Mucosa of descending colon (tissue), 3 donors: ENCODE data around the gene ELL. TPM values are rescaled to one million over a fixed set of nuclear protein-coding genes. Genes with fewer than 3 reads are reported as not detected.

Experiments used
- ATAC-seq: fragments of 200-7000 bp; cut with Tn5 transposase; one replicate; pipeline ENCODE4 v1.9.1; 2020; ENCODE audit warnings: mild to moderate bottlenecking, moderate library complexity
- DNase-seq, 3 donors: peaks; one replicate each; pipeline ENCODE4 v3.0.0-alpha.2; 2020
- H3K36me3 ChIP-seq: fragments of 200-600 bp; one replicate; pipeline ENCODE4 v1.8.0; 2021; ENCODE audit warnings: low read depth, mild to moderate bottlenecking
- H3K4me1 ChIP-seq: fragments of 200-600 bp; one replicate; pipeline ENCODE4 v1.8.0; 2021; ENCODE audit warnings: low read depth, mild to moderate bottlenecking
- H3K4me3 ChIP-seq: fragments of 200-600 bp; one replicate; pipeline ENCODE4 v1.8.0; 2021; ENCODE audit warnings: mild to moderate bottlenecking
- H3K9me3 ChIP-seq: fragments of 200-600 bp; one replicate; pipeline ENCODE4 v1.8.0; 2021; ENCODE audit warnings: mild to moderate bottlenecking
- intact Hi-C, 2 donors: fragments of 100-400 bp; cut with DNase I in 1 of 2; cut with micrococcal nuclease in 1 of 2; formaldehyde crosslinking; loops; one replicate each; pipeline versions ENCODE4 v1.11.0 to v1.11.1; 2022; cut with DNase I, micrococcal nuclease
- total RNA-seq, 3 donors: library from RNA; stranded (reverse); fragmentation: NEBNext Ultra II Directional in 2 of 3; extraction: Animal tissue kit (Norgen Biotek cat#: 25700) in 2 of 3; gene quantifications; one replicate each; pipeline versions ENCODE4 v1.2.1 to v1.2.4, GENCODE V29; 2021 to 2023
- TF ChIP-seq, protein P1 (sequence below): fragments of 200-600 bp; IDR thresholded peaks from one replicate; pipeline ENCODE4 v1.8.0; 2022; ENCODE audit warnings: antibody characterized with exemption, mild to moderate bottlenecking
- donor health status: DM: no; HTN: no; CAD: no; lungs with moderate emphysema.
- donor health status: DM: no; HTN: no; CAD: no.
- donor health status: DM: no; HTN: yes; CAD: no.

Gene ELL
- total RNA-seq, 3 donors from 2014 or later, result 17.8 to 21.6 (median 18.9) TPM

DNA sequence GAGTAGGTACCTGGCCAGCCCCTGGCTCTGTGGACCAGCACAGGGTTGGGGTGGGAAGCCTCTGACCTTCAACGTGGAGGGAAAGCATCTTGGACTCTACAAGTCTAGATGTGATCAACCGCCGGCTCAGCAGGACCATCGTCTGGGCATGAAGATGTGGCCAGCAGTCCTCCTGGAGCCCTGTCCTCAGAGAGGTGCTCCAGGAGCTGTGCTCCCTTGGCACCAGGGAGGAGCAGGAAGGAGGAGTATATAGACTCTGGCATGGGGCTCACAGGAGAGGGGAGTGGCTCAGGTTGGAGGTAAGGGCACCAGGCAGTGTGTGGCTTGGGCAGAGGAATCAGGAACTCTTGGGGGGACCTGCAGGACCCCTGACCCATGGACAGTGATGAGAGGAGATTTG, 65.6 kb downstream of the ELL start:
- intact Hi-C loops, result loop anchor here in 1 of 2 donors (10.0 kb wide), 1 partner anchor 399 kb away; no protein-coding TSS in a partner anchor
- no peaks in the 10 kb centered on the region for H3K9me3 ChIP-seq
- H3K4me1 ChIP-seq, result peaks cover 14% of the 10 kb centered on the region
- no peak for DNase-seq
- no peak for ATAC-seq
- H3K4me3 ChIP-seq, result no peak overlapping the region
- H3K36me3 ChIP-seq, result no peaks in the 10 kb centered on the region
- TF ChIP-seq, protein P1, sequence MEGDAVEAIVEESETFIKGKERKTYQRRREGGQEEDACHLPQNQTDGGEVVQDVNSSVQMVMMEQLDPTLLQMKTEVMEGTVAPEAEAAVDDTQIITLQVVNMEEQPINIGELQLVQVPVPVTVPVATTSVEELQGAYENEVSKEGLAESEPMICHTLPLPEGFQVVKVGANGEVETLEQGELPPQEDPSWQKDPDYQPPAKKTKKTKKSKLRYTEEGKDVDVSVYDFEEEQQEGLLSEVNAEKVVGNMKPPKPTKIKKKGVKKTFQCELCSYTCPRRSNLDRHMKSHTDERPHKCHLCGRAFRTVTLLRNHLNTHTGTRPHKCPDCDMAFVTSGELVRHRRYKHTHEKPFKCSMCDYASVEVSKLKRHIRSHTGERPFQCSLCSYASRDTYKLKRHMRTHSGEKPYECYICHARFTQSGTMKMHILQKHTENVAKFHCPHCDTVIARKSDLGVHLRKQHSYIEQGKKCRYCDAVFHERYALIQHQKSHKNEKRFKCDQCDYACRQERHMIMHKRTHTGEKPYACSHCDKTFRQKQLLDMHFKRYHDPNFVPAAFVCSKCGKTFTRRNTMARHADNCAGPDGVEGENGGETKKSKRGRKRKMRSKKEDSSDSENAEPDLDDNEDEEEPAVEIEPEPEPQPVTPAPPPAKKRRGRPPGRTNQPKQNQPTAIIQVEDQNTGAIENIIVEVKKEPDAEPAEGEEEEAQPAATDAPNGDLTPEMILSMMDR, result no peak

DNA sequence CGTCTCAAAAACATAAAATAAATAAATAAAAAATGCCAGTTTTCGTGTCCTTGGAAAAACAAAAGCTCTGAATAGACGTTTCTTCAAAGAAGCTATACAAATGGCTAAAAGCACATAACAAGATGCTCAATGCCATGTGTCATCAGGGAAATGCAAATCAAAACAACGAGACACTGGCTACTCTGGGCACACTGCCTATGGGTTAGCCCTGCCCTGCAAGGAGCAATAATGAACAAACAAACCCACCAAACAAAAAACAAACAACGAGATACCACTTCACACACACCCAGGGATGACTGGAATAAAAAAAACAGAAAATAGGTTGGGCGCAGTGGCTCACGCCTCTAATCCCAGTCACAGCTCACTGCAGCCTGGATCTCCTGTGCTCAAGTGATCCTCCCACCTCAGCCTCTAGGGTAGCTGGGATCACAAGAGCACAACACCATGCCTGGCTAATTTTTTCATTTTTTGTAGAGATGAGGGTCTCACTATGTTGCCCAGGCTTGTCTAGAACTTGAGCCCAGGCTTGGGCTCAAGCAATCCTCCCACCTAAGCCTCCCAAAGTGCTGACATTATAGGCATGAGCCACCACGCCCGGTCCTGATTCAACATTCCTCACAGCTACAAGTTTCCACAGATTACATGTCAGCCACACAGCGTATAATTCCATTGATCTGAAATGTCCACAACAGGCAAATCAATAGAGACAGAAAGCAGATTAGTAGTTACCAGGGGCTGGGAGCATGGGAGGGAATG, 68.4 kb downstream of the ELL start:
- intact Hi-C loops, result loop anchor here in 1 of 2 donors (10.0 kb wide), 1 partner anchor 401 kb away; no protein-coding TSS in a partner anchor
- no peaks in the 10 kb centered on the region for H3K9me3 ChIP-seq
- no peak for DNase-seq
- no peak for ATAC-seq
- TF ChIP-seq, protein P1, result no peak
- no peak overlapping the region for H3K4me3 ChIP-seq
- H3K4me1 ChIP-seq, result peaks cover 3% of the 10 kb centered on the region
- no peaks in the 10 kb centered on the region for H3K36me3 ChIP-seq

DNA sequence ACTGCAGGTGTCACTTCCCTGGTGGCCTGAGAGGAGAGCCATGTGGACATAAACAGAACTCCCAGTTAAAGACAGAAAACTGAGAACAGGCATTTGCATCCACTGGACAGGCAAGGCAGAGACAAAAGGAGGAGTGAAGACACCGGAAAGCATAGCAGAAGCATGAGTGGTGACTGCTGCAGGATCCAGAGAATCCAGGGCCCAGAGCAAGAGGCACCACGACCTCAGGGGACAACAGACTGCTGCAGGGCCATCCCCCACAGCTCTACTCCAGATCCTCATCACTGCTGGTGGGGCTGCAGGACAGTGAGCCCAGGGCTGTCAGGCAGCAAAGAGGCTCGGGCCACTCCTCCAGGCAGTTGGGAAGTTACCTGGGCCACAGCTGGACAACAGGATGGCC, 69.5 kb downstream of the ELL start:
- ATAC-seq, result no peak

DNA sequence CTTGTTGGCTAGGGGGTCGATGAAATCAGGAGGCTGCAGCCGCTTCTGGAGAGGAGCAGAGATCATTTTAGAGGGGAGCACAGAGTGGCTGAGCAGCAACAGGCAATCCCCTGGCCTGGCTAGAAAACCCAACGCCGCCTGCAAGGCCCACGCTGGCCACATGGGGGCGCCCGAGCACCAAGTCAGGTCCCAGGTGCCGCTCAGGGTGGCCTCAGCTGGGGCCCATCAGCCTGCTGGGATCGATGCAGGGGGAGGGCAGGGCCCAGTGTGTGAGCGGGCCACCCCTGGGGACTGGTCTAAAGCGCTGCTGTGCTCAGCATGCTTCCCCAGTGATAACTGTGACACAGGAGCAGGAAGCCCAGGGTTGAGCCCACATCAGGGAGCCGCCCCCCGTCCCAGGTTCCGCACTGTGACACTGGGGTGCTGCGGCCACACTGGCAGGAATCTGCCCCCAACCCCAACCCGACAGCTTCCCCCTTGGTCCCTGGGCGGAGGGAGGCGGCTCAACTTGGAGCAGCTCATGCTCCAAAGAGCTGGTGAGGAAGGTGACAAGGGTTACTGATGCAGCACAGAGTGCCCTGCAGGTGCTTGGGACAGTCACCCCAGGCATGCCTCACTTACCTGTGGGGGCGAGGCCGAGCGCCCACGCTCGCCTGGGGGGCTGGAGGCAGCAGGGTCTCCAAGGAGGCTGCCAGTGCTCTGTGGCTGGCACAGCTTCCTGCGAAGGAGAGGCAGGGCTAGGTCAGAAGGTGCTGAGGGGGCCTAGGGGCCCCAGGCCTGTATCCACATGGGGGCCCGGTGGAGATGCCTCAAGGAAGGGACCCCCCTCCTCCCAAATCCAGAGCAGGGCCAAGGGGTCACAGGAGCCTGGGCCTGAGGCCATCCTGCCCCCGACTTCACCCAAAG, 70.7 kb downstream of the ELL start:
- H3K36me3 ChIP-seq, result no peaks in the 10 kb centered on the region
- intact Hi-C loops, result loop anchor here in 1 of 2 donors (10.0 kb wide), 1 partner anchor 404 kb away; no protein-coding TSS in a partner anchor

More for the DNA sequence above, 69.5 kb downstream of the ELL start:
- intact Hi-C loops, result loop anchor here in 1 of 2 donors (10.0 kb wide), 1 partner anchor 402 kb away; no protein-coding TSS in a partner anchor
- no peaks in the 10 kb centered on the region for H3K9me3 ChIP-seq
- H3K36me3 ChIP-seq, result no peaks in the 10 kb centered on the region
- no peak for DNase-seq
- peaks cover 3% of the 10 kb centered on the region for H3K4me1 ChIP-seq
- TF ChIP-seq, protein P1, result no peak
- no peak overlapping the region for H3K4me3 ChIP-seq

More for the DNA sequence above, 70.7 kb downstream of the ELL start:
- H3K9me3 ChIP-seq, result no peaks in the 10 kb centered on the region
- H3K4me3 ChIP-seq, result no peak overlapping the region
- ATAC-seq, result peak; percentile 93
- H3K4me1 ChIP-seq, result peaks cover 3% of the 10 kb centered on the region
- TF ChIP-seq, protein P1, result peak; percentile 98
- DNase-seq, result peak; percentile 87 to 96 (median 92)
